Kidney capillary endothelial cell (primary cell): ENCODE data around the gene TTC28.

Experiments
- DNase-seq: peaks from one replicate; pipeline ENCODE4 v3.0.0-alpha.2; 2018; ENCODE audit warnings: low spot score

The TTC28 gene

DNA sequence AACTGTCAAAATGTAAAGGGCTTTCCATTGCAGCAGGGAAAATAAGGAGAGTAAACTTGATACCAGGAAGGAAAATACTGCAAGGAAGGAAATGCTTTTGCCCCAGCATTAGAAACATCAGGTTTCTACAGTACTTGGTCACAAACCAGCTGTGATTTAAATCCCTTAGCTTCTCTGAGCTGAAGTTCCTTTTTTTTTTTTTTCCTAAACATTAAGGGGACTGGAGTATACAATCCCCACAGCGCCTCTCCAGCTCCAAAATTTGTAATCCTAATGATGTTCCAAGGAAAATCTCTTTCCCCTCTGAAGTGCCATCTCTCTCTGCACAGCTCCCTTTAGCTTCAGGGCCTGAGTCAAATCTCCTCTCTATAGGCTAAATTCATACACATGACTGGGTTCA lies 540.1 kb downstream of the TTC28 start:
- DNase-seq, result no peak

DNA sequence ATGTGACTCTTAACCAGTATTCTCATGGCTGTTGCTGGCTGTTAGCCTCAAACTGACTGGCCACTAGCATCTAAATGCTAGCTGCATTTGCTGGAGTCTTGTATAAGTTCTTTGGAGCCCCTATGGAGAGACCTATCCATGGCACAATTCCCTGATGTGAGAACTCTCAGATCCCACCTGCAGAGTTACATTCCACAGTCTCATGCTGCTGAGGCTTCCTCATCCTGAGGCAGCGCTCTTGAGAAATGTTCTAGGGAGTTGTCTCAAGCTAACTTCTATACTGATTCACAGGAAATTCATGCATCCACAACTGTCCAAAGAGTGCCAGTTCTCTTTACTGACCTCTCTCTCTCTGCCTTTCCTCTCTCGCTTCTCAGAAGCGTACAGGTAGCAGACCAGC lies 542.6 kb downstream of the TTC28 start:
- DNase-seq, result no peak

DNA sequence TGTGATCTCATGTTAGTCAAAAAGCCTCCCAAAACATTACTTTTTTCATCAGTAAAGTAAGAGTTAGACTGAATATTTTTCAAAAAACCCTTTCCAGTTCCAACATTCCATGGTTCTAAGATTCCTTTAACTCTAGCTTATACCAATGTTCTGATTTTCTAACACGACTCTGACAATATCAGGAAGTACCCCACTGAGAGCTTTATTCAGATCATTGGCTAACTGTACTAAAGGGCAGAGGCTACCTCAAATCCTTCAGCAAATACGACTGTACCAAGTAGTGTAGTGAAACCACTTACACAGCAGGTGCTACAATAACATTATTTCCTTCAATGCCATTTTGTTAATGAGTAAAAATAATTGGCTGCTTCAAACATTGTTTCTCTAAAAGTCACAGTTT lies 547.2 kb downstream of the TTC28 start:
- DNase-seq, result no peak

DNA sequence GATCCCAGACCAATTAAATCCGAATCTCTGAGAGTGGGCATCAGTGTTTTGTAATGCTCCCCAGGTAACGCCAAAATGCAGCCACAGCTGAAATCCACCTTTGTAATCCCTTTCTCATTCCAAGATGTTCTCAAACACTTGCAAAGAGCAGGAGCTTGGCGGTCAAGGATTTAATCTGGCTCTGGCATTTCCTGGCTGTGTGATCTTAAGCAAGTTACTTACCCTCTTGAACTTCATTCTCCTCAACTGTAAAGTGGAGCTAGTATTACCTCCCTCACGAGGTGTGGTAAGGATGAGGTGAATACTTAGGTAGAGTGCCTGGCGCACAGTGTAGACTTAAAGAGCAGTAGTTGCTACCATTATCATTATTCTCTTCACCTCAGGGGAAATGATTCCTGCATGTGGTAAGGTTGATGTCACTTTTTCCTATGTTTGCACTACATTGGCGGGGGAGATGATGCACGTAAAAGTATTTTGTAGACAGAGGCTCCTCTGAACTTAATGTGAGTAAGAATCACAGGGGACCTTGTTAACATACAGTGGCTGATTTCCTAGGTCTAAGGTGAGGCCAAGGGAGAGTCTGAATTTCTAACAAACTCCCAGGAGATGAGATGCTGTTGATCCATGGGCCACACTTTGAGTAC lies 550.2 kb downstream of the TTC28 start:
- DNase-seq, result no peak

GRCh38 chr22:28128827-28129226 lies 550.8 kb downstream of the TTC28 start:
- no peak for DNase-seq

DNA sequence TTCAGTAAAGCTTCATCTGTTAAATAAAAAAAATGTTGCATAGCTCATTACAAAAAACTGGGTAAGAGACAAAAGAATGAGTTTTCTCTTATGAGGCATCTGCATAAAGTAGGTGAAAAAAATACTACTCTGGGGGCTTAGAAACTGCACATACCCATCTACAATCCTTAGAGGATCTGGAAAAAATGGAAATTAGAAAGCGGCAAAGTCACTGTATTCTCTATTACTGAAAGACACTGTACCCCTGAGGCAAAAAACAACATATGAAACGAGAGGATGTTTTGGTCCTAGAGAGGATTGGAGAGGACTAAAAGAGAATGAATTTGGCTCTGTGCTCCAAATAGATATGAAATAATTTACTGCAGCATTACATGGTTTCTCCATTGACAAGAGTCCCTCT lies 553.8 kb downstream of the TTC28 start:
- DNase-seq, result no peak

- DNase-seq, result no peak
These were observed 555.5 kb downstream of the TTC28 start for GRCh38 chr22:28123989-28124766.

DNA sequence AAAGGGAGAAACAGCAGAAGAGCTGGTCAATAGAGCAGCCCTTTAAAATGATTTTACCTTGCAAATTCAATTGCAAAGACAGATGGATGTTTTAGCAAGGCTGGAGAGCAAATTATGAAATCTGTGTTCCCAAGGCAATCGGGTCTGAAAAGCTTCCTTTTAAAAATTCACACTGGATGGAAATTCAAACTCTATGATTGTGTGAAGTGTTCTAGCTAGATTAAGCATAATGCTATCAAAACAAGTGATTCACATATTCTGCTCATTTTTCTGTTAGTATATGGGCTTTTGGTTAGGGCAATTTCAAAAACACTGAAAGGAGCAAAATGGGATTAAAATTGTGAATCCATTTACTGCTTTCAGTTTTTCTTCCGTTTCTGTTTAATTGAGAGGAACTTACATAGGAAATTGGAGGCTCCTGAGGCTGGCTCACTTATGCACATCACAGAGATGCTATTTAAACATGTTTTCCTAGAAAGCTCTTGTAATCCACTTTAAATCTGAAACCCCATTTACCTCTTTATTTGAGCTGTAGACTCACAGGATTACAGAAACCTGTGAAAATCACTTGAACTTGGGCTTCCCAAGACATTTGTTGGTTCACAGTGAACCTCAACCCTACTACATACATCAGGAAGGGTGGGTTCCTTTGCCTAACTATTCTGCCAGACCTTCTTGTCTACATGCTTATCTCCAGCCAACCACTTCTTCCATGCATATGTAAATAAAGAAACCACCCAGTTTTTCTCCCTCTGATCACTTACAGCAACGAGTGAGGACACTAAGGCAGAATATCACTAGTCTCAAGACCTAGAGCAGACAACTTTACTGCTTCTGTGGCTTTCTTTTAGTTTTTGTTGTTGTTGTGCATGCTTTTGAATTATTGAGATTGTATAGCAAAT lies 558.7 kb downstream of the TTC28 start:
- no peak for DNase-seq

DNA sequence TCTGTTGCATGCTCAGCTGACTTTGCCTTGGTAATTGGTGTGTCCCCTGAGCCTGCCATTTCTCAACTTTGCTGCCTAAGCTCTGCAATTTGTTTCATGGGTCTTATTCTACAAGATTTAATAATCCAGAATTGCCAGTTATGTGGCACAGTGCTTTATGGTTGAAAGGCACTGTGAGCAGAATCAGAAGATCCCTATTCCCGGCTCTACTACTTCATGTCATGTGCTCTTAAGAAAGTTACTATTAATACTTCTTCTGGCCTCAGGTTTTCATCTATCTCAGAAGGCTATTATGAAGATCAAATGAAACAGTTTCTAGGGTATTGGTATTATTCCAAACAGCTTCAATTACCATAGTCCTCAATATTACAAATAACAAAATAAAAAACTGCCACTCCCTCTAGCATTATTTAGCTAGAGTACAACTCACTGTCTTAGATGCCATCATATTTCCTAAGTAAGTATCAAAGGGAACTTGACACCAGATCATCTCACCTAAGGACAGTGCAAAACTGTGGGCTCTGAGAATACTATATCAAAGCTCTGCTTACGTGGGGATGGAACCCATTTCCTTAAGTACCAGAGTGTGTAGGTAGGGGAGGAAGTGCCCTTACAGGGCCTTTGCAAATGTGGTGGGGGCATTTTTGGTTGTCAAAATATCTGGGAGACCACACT lies 560.5 kb downstream of the TTC28 start:
- DNase-seq, result no peak

DNA sequence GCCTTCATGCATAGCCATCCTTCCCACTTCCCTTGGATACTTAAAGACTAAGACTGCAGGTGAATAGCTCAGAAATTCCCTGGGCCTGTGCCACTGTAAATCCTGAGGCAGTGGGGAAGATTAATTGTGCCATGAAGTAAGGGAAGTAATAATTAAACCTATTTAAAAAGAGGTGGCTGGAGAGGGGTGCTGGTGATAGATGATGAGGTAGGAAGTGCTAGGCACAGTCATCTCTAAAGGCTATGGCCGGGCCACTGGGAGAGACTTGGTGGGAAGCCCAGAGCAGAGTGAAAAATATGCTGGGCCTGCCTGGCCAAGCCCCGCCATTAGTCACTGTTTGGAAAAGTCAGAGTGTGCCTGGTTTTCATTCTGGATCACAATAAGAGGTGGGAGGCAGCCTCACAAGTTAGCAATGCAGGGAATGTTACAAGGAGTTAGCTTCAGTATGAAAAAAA lies 563.4 kb downstream of the TTC28 start:
- DNase-seq, result peak; percentile 5

DNA sequence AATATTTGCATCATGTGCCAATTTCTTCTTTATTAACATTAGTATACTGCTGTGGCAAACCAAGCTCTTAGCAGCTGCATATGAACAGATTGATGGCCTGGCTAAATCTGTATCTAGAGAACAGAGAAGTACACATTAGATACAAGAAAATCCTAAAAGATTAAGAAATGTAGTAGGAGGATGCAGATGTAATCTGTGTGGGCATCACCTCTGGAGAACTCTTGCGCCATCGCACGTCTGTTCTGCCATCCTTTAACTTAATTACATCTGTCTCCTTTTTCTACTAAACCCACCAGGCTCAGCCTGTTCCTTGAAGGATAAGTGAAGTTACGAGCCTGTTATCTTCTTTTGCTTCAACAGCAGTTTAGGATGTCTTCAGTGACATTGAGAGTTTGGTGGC lies 564.2 kb downstream of the TTC28 start:
- DNase-seq, result no peak

DNA sequence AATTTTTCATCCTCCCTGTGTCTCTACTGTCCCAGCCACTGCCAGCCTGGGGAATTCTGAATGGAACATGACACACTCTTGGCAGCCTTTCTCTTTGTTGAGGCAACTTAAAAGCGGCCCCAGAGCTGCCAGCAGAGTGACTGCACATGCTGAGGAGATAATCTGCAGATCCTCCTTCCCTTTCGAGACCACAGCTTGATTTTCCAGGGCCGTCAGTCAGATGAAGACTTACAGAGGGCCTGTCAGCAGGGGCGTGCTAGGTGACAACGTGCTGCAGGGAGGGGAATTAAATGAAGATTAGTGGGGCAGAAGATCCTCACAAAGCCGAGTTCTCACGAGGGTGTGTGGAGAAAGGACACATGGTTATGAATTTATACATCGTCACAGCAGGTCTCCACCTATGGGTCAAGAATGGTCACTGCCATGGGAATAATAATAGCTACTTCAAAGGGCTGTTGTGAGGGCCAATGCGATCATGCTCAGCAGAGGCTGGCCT lies 567.0 kb downstream of the TTC28 start:
- peak; percentile 37 for DNase-seq

GRCh38 chr22:28112190-28112544 lies 567.5 kb downstream of the TTC28 start:
- no peak for DNase-seq

GRCh38 chr22:28111501-28112189 lies 568.0 kb downstream of the TTC28 start:
- DNase-seq, result no peak

- no peak for DNase-seq
These were observed 570.8 kb downstream of the TTC28 start for GRCh38 chr22:28108851-28109250.

- no peak for DNase-seq
These were observed 573.0 kb downstream of the TTC28 start for GRCh38 chr22:28106617-28107016.

DNA sequence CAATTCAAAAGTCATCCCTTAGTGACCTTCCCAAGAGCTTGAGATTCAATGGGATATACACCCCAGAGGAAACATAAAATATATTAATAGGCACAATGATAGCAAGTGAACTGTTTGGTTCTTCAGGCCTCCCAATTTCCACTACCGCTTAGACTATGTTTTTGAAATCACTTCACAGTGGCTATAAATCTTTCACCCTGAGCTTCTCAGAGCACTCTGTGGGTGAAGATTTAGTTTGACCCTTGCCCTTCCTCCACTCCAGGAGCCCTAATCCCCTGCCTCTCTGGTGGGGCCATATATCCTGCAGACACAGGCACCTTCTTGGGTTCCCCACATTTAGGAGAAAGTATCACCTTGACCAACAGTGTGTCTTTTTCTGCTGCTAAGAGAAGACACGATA lies 573.7 kb downstream of the TTC28 start:
- no peak for DNase-seq

GRCh38 chr22:28105413-28105812 lies 574.2 kb downstream of the TTC28 start:
- DNase-seq, result no peak

DNA sequence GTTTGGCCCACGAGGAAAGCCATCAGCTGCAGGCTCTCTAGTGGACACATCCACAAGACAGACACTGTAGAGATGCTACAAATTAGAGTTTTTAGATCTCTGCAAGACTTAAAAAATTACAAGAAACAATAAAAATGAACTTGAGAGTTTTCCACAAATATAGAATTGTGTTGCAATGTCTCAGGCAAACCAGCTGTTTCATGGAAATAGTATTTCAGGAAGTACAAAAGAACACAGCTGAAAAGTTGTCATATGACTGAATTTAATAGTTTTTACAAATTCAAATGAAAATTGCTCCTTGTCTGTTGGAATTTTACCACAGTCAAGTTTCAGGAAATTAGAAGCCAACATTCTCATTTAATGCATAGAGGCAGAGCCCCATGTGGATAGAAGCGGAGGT lies 576.0 kb downstream of the TTC28 start:
- no peak for DNase-seq

- DNase-seq, result no peak
These were observed 577.4 kb downstream of the TTC28 start for GRCh38 chr22:28102151-28102812.

DNA sequence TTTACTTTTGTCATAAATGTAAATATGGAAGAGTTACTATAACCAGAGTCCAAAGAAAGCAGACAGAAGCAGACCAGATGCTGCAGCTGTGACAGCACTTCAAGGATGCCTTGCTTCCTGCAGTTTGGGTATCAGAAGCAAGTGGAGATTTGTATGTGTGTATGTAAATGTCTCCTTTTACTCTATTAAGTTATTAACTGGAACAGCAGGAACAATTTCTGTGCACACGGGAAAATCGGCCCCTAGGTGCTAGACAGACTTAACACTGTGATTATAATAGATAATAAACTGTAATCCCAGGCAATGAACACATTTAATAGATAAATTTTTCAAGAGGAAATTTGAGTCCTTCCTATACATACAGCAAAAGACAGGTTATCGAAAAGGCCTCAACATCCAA lies 582.0 kb downstream of the TTC28 start:
- no peak for DNase-seq
